ENCODE results near the gene LEKR1.
"Not testable (repeated sequence)": the region's sequence is repeated elsewhere in the genome, so short reads cannot be mapped to it uniquely, and the experiment has no call there.

Gene LEKR1

GRCh38 chr3:156836701-156837100, 10.5 kb downstream of the LEKR1 start:
- no peak for DNase-seq (ENCODE audit: low spot score)

GRCh38 chr3:156837115-156837514, 11.0 kb downstream of the LEKR1 start:
- DNase-seq (ENCODE audit: low spot score) = no peak

GRCh38 chr3:156838035-156838434, 11.9 kb downstream of the LEKR1 start:
- DNase-seq (ENCODE audit: low spot score) = no peak

- no peak for DNase-seq (ENCODE audit: low spot score)
Measured at GRCh38 chr3:156840826-156841689, 14.9 kb downstream of the LEKR1 start.

- DNase-seq (ENCODE audit: low spot score) = no peak
Measured at GRCh38 chr3:156843071-156843808, 17.1 kb downstream of the LEKR1 start.

- DNase-seq (ENCODE audit: low spot score) = no peak
Measured at GRCh38 chr3:156847752-156848448, 21.7 kb downstream of the LEKR1 start.

- DNase-seq (ENCODE audit: low spot score) = no peak
Measured at GRCh38 chr3:156859578-156859977, 33.4 kb downstream of the LEKR1 start.

GRCh38 chr3:156860873-156861272, 34.7 kb downstream of the LEKR1 start:
- DNase-seq (ENCODE audit: low spot score) = no peak

GRCh38 chr3:156862338-156862737, 36.2 kb downstream of the LEKR1 start:
- no peak for DNase-seq (ENCODE audit: low spot score)

- DNase-seq (ENCODE audit: low spot score) = no peak
Measured at GRCh38 chr3:156865732-156866131, 39.6 kb downstream of the LEKR1 start.

GRCh38 chr3:156867174-156867573, 41.0 kb downstream of the LEKR1 start:
- no peak for DNase-seq (ENCODE audit: low spot score)

- no peak for DNase-seq (ENCODE audit: low spot score)
Measured at GRCh38 chr3:156867920-156868319, 41.8 kb downstream of the LEKR1 start.

- DNase-seq (ENCODE audit: low spot score) = no peak
Measured at GRCh38 chr3:156873906-156874305, 47.8 kb downstream of the LEKR1 start.

GRCh38 chr3:156879491-156879890, 53.3 kb downstream of the LEKR1 start:
- not testable (repeated sequence) for DNase-seq (ENCODE audit: low spot score)

GRCh38 chr3:156885761-156886160, 59.6 kb downstream of the LEKR1 start:
- no peak for DNase-seq (ENCODE audit: low spot score)

- DNase-seq (ENCODE audit: low spot score) = no peak
Measured at GRCh38 chr3:156888176-156888575, 62.0 kb downstream of the LEKR1 start.

- no peak for DNase-seq (ENCODE audit: low spot score)
Measured at GRCh38 chr3:156888576-156888975, 62.4 kb downstream of the LEKR1 start.

- no peak for DNase-seq (ENCODE audit: low spot score)
Measured at GRCh38 chr3:156892701-156893100, 66.5 kb downstream of the LEKR1 start.

- not testable (repeated sequence) for DNase-seq (ENCODE audit: low spot score)
Measured at GRCh38 chr3:156895374-156895773, 69.2 kb downstream of the LEKR1 start.

- not testable (repeated sequence) for DNase-seq (ENCODE audit: low spot score)
Measured at GRCh38 chr3:156897851-156898250, 71.7 kb downstream of the LEKR1 start.

- no peak for DNase-seq (ENCODE audit: low spot score)
Measured at GRCh38 chr3:156898296-156898880, 72.2 kb downstream of the LEKR1 start.

GRCh38 chr3:156899951-156900350, 73.8 kb downstream of the LEKR1 start:
- no peak for DNase-seq (ENCODE audit: low spot score)
